Measurements from ENCODE around the gene TEX54.

- TF ChIP-seq CTCF (IDR thresholded peaks at IDR 0.05) (peak in 1 of 3 donors; percentile 15), POLR2AphosphoS5 (IDR thresholded peaks at IDR 0.05) (peak; percentile 98 to 100 (median 100)), POLR2A (IDR thresholded peaks at IDR 0.05) (peak; percentile 100)
These were observed 8.9 kb upstream of the TEX54 start for GRCh38 chr11:62841361-62842170.

Data from breast epithelium (tissue), 3 donors.